H1 (cell line): ENCODE data around the gene ACTA2. TPM values are rescaled to one million over a fixed set of nuclear protein-coding genes. Genes with fewer than 3 reads are reported as not detected.

Experiments
- CTCF ChIA-PET: fragments of 300-600 bp; sonication (Branson Sonifier 250); formaldehyde crosslinking; loops from one replicate; lab custom pipeline; 2021; ENCODE audit not compliant: partially characterized antibody; lab: Charles Lee
- POLR2A ChIA-PET: fragments of 300-600 bp; sonication (Branson Sonifier 250); formaldehyde crosslinking; loops from one replicate; lab custom pipeline; 2021; ENCODE audit warnings: inconsistent platforms; ENCODE audit not compliant: partially characterized antibody; lab: Charles Lee
- DNase-seq, 2 experiments: peaks; one replicate each; pipeline versions ENCODE4 v3.0.0 to v3.0.0-alpha.2; 2010 to 2022; ENCODE audit warnings: low spot score in 2 of 2, low read depth in 1 of 2, mixed read lengths in 1 of 2
- FAIRE-seq: peaks from 2 replicates; lab custom pipeline; 2011; peaks lifted over from hg19 to GRCh38; lab: Jason Lieb, UNC
- H2AFZ ChIP-seq: 2 replicates; pipeline ENCODE4 v1.8.1; 2012; ENCODE audit warnings: low read length, inconsistent platforms
- H2AK5ac ChIP-seq: 2 replicates; pipeline ENCODE4 v1.6.1; 2013; ENCODE audit warnings: low read depth, low read length
- H2BK120ac ChIP-seq: replicated peaks from 2 replicates; pipeline ENCODE3; 2013; ENCODE audit warnings: low read depth, low read length, inconsistent platforms
- H2BK12ac ChIP-seq: 2 replicates; pipeline ENCODE4 v1.6.1; 2013; ENCODE audit warnings: low read depth, low read length
- H2BK15ac ChIP-seq: 2 replicates; pipeline ENCODE4 v1.6.1; 2013; ENCODE audit warnings: low read length
- H2BK20ac ChIP-seq: 2 replicates; pipeline ENCODE4 v1.6.1; 2013; ENCODE audit warnings: low read length
- H2BK5ac ChIP-seq: 2 replicates; pipeline ENCODE4 v1.6.1; 2013; ENCODE audit warnings: low read depth, low read length
- H3K14ac ChIP-seq: 2 replicates; pipeline ENCODE4 v1.6.1; 2013; ENCODE audit warnings: inconsistent platforms; ENCODE audit not compliant: insufficient read length
- H3K18ac ChIP-seq: 2 replicates; pipeline ENCODE4 v1.6.1; 2013; ENCODE audit warnings: low read length; ENCODE audit errors: extremely low read depth
- H3K23ac ChIP-seq: 2 replicates; pipeline ENCODE4 v1.6.1; 2013; ENCODE audit warnings: inconsistent platforms; ENCODE audit not compliant: insufficient read length
- H3K23me2 ChIP-seq: 2 replicates; pipeline ENCODE4 v1.6.1; 2013; ENCODE audit warnings: low read depth, low read length
- H3K27ac ChIP-seq: 2 replicates; pipeline ENCODE4 v1.6.1; 2011; ENCODE audit warnings: low read depth, low read length, inconsistent platforms
- H3K27me3 ChIP-seq, 4 experiments: replicated peaks in 1 of 4; 1 replicate in 1 of 4; 2 replicates in 3 of 4; pipeline versions ENCODE4 v1.6.1 to v1.8.1; 2011 to 2013; ENCODE audit warnings: low read length in 3 of 4, mild to moderate bottlenecking in 3 of 4, inconsistent platforms in 2 of 4, mixed read lengths in 2 of 4, moderate library complexity in 1 of 4; ENCODE audit not compliant: control insufficient read depth in 3 of 4, insufficient read depth in 3 of 4; ENCODE audit errors: extremely low read depth in 1 of 4
- H3K36me3 ChIP-seq, 4 experiments: 2 replicates each; pipeline versions ENCODE4 v1.6.1 to v1.8.1; 2011 to 2013; ENCODE audit warnings: mild to moderate bottlenecking in 4 of 4, low read length in 3 of 4, moderate library complexity in 2 of 4, control low read depth in 1 of 4, inconsistent platforms in 1 of 4; ENCODE audit not compliant: insufficient read depth in 4 of 4, control insufficient read depth in 2 of 4
- H3K4ac ChIP-seq: replicated peaks from 2 replicates; pipeline ENCODE3; 2013; ENCODE audit warnings: low read length, low read depth, mixed read lengths, inconsistent platforms; ENCODE audit not compliant: insufficient read length
- H3K4me1 ChIP-seq, 4 experiments: replicated peaks in 1 of 4; 1 replicate in 1 of 4; 2 replicates in 3 of 4; pipeline versions ENCODE4 v1.6.1 to v1.8.1; 2011 to 2013; ENCODE audit warnings: low read length in 3 of 4, inconsistent platforms in 2 of 4, mixed read lengths in 1 of 4; ENCODE audit not compliant: insufficient read depth in 4 of 4, control insufficient read depth in 3 of 4
- H3K4me2 ChIP-seq, 2 experiments: 2 replicates each; pipeline versions ENCODE4 v1.6.1 to v1.8.1; 2011 to 2013; ENCODE audit warnings: low read depth in 2 of 2, low read length in 2 of 2, control low read depth in 1 of 2, inconsistent platforms in 1 of 2, mild to moderate bottlenecking in 1 of 2; ENCODE audit not compliant: insufficient read depth in 1 of 2
- H3K4me3 ChIP-seq, 4 experiments: fragments of 200-600, 300-600 bp in 1 of 4; sonication (generic), shearing (Covaris generic), sonication (Bioruptor Twin) in 1 of 4; 2 replicates each; pipeline versions ENCODE4 v1.5.1 to v1.8.1; 2011 to 2016; ENCODE audit warnings: low read length in 4 of 4, low read depth in 3 of 4, control low read depth in 2 of 4, inconsistent platforms in 2 of 4, mild to moderate bottlenecking in 2 of 4, mixed read lengths in 1 of 4, moderate library complexity in 1 of 4; ENCODE audit not compliant: insufficient read depth in 2 of 4; ENCODE audit errors: extremely low read depth in 1 of 4
- H3K56ac ChIP-seq: replicated peaks from 2 replicates; pipeline ENCODE3; 2013; ENCODE audit warnings: low read depth, mild to moderate bottlenecking, mixed read lengths, low read length, inconsistent platforms; ENCODE audit not compliant: insufficient read length
- H3K79me1 ChIP-seq: 2 replicates; pipeline ENCODE4 v1.6.1; 2013; ENCODE audit warnings: low read depth, low read length, control low read depth
- H3K79me2 ChIP-seq, 2 experiments: 2 replicates each; pipeline versions ENCODE4 v1.6.1 to v1.8.1; 2012 to 2013; ENCODE audit warnings: low read length in 2 of 2, mild to moderate bottlenecking in 2 of 2, inconsistent platforms in 1 of 2; ENCODE audit not compliant: insufficient read depth in 2 of 2, control insufficient read depth in 1 of 2
- H3K9ac ChIP-seq, 4 experiments: replicated peaks in 1 of 4; 1 replicate in 1 of 4; 2 replicates in 3 of 4; pipeline versions ENCODE4 v1.6.1 to v1.8.1; 2011 to 2013; ENCODE audit warnings: low read depth in 3 of 4, low read length in 3 of 4, control low read depth in 2 of 4, mild to moderate bottlenecking in 2 of 4, moderate library complexity in 2 of 4, inconsistent platforms in 1 of 4; ENCODE audit errors: extremely low read depth in 1 of 4
- H3K9me3 ChIP-seq, 2 experiments: 2 replicates each; pipeline versions ENCODE4 v1.6.1 to v1.8.1; 2012 to 2013; ENCODE audit warnings: mild to moderate bottlenecking in 2 of 2, moderate library complexity in 2 of 2, control low read depth in 1 of 2, inconsistent platforms in 1 of 2, low read depth in 1 of 2, low read length in 1 of 2, mixed read lengths in 1 of 2; ENCODE audit not compliant: insufficient read depth in 2 of 2
- H4K20me1 ChIP-seq, 2 experiments: replicated peaks in 1 of 2; 2 replicates each; pipeline versions ENCODE3 to v1.8.1; 2011 to 2013; ENCODE audit warnings: inconsistent platforms in 2 of 2, low read length in 2 of 2, mild to moderate bottlenecking in 1 of 2; ENCODE audit not compliant: insufficient read depth in 2 of 2, control insufficient read depth in 1 of 2
- H4K5ac ChIP-seq: 2 replicates; pipeline ENCODE4 v1.6.1; 2013; ENCODE audit warnings: low read length, low read depth, mixed read lengths, inconsistent platforms; ENCODE audit not compliant: insufficient read length
- H4K8ac ChIP-seq: 2 replicates; pipeline ENCODE4 v1.8.0; 2013; ENCODE audit warnings: mild to moderate bottlenecking, moderate library complexity, low read length, inconsistent platforms; ENCODE audit not compliant: insufficient read depth; ENCODE audit errors: extremely low read depth
- H4K91ac ChIP-seq: replicated peaks from 2 replicates; pipeline ENCODE3; 2013; ENCODE audit warnings: low read length, mixed read lengths, inconsistent platforms; ENCODE audit not compliant: insufficient read length
- CEBPB ChIP-seq: IDR thresholded peaks from 2 replicates; pipeline ENCODE4 v1.6.1; 2012; ENCODE audit warnings: low read depth, low read length
- HDAC2 ChIP-seq, 2 experiments: fragments of 300-600 bp in 1 of 2; sonication (generic) in 1 of 2; IDR thresholded peaks; 2 replicates each; pipeline ENCODE4 v1.6.1; 2011 to 2012; ENCODE audit warnings: low read depth in 2 of 2, low read length in 2 of 2, mild to moderate bottlenecking in 2 of 2, moderate library complexity in 2 of 2, borderline replicate concordance in 1 of 2, inconsistent platforms in 1 of 2
- NRF1 ChIP-seq: IDR thresholded peaks from 2 replicates; pipeline ENCODE4 v1.6.1; 2011; ENCODE audit warnings: mild to moderate bottlenecking, low read depth, low read length, improper control_type of control experiment
- POLR2A ChIP-seq, 2 experiments: IDR thresholded peaks; 1 replicate in 1 of 2; 2 replicates in 1 of 2; pipeline ENCODE4 v1.6.1; 2011; ENCODE audit warnings: low read depth in 2 of 2, low read length in 2 of 2, mild to moderate bottlenecking in 2 of 2; ENCODE audit errors: control extremely low read depth in 1 of 2
- POU5F1 ChIP-seq: IDR thresholded peaks from 2 replicates; pipeline ENCODE4 v1.6.1; 2011; ENCODE audit warnings: low read depth, mild to moderate bottlenecking, low read length, moderate library complexity
- RXRA ChIP-seq: IDR thresholded peaks from 2 replicates; pipeline ENCODE4 v1.6.1; 2011; ENCODE audit warnings: low read depth, mild to moderate bottlenecking, low read length, moderate library complexity; ENCODE audit not compliant: insufficient read depth
- SAP30 ChIP-seq: fragments of 300-600 bp; sonication (generic); IDR thresholded peaks from 2 replicates; pipeline ENCODE4 v1.7.1; 2012; ENCODE audit warnings: low read length, moderate library complexity, mild to moderate bottlenecking, inconsistent platforms; ENCODE audit not compliant: insufficient read depth, insufficient replicate concordance
- SP4 ChIP-seq: IDR thresholded peaks from 2 replicates; pipeline ENCODE4 v1.6.1; 2012; ENCODE audit warnings: low read length, inconsistent platforms
- SUZ12 ChIP-seq: fragments of 200-600 bp; sonication (generic); IDR thresholded peaks from 2 replicates; pipeline ENCODE4 v1.6.1; 2012; ENCODE audit warnings: mild to moderate bottlenecking, inconsistent platforms, low read length, moderate library complexity, mixed read lengths
- TBP ChIP-seq: IDR thresholded peaks from 2 replicates; pipeline ENCODE4 v1.6.1; 2011; ENCODE audit warnings: low read depth, low read length, improper control_type of control experiment
- YY1 ChIP-seq: IDR thresholded peaks from 2 replicates; pipeline ENCODE4 v1.6.1; 2011; ENCODE audit warnings: low read depth, mild to moderate bottlenecking, low read length
- ZNF274 ChIP-seq: IDR thresholded peaks from 2 replicates; pipeline ENCODE4 v1.7.0; 2012; ENCODE audit warnings: low read length, borderline replicate concordance; ENCODE audit errors: extremely low read depth
- WGBS, 2 experiments: shearing (Covaris generic) in 1 of 2; methylation state at CpG; one replicate each; pipeline versions ENCODE4 v1.1.6 to v1.1.7; 2013 to 2015; ENCODE audit warnings: low lambda C conversion rate in 2 of 2, mixed read lengths in 2 of 2, inconsistent platforms in 1 of 2, low coverage in 1 of 2, missing lambda C conversion rate in 1 of 2; ENCODE audit not compliant: insufficient replicate concordance in 2 of 2, insufficient coverage in 1 of 2, insufficient read length in 1 of 2; ENCODE audit errors: extremely low coverage in 1 of 2, missing lambda C conversion rate in 1 of 2; 5-methylcytosine and 5-hydroxymethylcytosine counted together
- polyA plus RNA-seq, 7 experiments: library from polyadenylated mRNA; depleted of rRNA in 3 of 7; stranded (reverse) in 5 of 7; unstranded in 2 of 7; fragments of >200 nt in 5 of 7; fragments of 200-250 nt in 2 of 7; gene quantifications; 1 replicate in 5 of 7; 2 replicates in 1 of 7; 4 replicates in 1 of 7; pipeline versions ENCODE4 v1.2.1 to v1.2.3, GENCODE V29; 2011 to 2013; ENCODE audit warnings: missing spikeins in 2 of 7, mixed read lengths in 2 of 7
- total RNA-seq: library from RNA; stranded (reverse); fragmentation: NEBNext Ultra II Directional; extraction: Animal tissue kit (Norgen Biotek cat#: 25700); gene quantifications from 2 replicates; pipeline ENCODE4 v1.2.1, GENCODE V29; 2021

Gene ACTA2
- total and polyA plus RNA-seq, 2 of the 8 experiments (the other 6 are each of a cell fraction or from before 2014, with no cell fraction given): 3.5 to 8.9 TPM

DNA sequence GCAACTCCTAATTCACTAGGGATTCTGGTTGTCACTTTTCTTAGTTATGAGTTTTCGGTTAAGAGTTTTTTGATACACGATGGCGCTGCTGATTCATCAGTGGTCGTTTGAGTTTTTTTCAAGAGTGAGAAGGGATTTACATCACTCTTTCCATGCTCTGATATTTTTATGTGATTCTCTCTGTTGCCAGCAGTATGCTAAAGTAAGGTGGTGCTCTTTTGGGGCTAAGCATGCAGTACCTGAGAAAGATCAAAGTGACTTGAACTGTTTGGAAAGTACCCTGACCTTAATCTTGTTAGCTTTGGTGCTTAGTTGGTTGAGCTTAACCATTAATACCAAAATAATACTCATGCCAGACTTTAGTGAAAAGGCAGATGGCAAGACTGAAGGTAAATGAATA, 44.4 kb downstream of the ACTA2 start:
- Histone ChIP-seq H2BK120ac (no peak overlapping the region), H4K5ac (no peak overlapping the region), H3K56ac (no peak overlapping the region), H3K4me1 (no peaks in the 10 kb centered on the region), H3K23ac (no peak overlapping the region), H2BK5ac (no peak overlapping the region), H3K79me1 (no peaks in the 10 kb centered on the region), H2BK12ac (no peak overlapping the region), H3K4me2 (no peak overlapping the region), H3K4me3 (no peak overlapping the region), H3K18ac (no peak overlapping the region), H4K91ac (no peak overlapping the region), H3K23me2 (no peaks in the 10 kb centered on the region), H3K36me3 (no peaks in the 10 kb centered on the region; a peak in 1 of 8 replicates), H4K20me1 (no peaks in the 10 kb centered on the region), H3K27ac (no peak overlapping the region), H3K9me3 (no peaks in the 10 kb centered on the region), H3K27me3 (no peaks in the 10 kb centered on the region), H2AFZ (no peak overlapping the region), H2BK20ac (no peak overlapping the region), H3K4ac (no peak overlapping the region), H3K14ac (no peak overlapping the region), H2AK5ac (no peak overlapping the region), H2BK15ac (no peak overlapping the region), H3K9ac (no peak overlapping the region), H3K79me2 (no peaks in the 10 kb centered on the region), H4K8ac (no peak overlapping the region)
- WGBS, 2 experiments: 90% methylated on average over 4 of the region's 4 CpGs; no CpG with 5 or more reads in 1 of the 2 experiments
- FAIRE-seq: no peak
- TF ChIP-seq POU5F1: no peak
- TF ChIP-seq ZNF274: no peak
- TF ChIP-seq RXRA: no peak
- no peak for TF ChIP-seq POLR2A (IDR thresholded peaks at IDR 0.05; ENCODE audit: control extremely low read depth in 1 of 2, low read depth in 2 of 2, low read length in 2 of 2)
- TF ChIP-seq SP4: no peak
- no peak for TF ChIP-seq TBP
- TF ChIP-seq NRF1: no peak
- TF ChIP-seq HDAC2 (IDR thresholded peaks at IDR 0.05; ENCODE audit: borderline replicate concordance in 1 of 2, low read depth in 2 of 2, low read length in 2 of 2): no peak
- no peak for TF ChIP-seq SAP30
- TF ChIP-seq YY1: no peak
- no peak for TF ChIP-seq SUZ12
- no peak for TF ChIP-seq CEBPB
- ChIA-PET POLR2A (no interaction called here), CTCF (interaction anchor here (0.6 to 3.1 kb wide), 5 partner anchors 21 to 343 kb away, joined by 3 to 12 read pairs (median 5); no protein-coding TSS in a partner anchor)
- no peak for DNase-seq
